Cardiac muscle cell (in vitro differentiated cells and primary cell): ENCODE results near the gene PRUNE2. TPM values are rescaled to one million over a fixed set of nuclear protein-coding genes. Genes with fewer than 3 reads are reported as not detected.
"Not testable (repeated sequence)": the region's sequence is repeated elsewhere in the genome, so short reads cannot be mapped to it uniquely, and the experiment has no call there.

ENCODE experiments used
- DNase-seq, 2 donors: peaks; one replicate each; pipeline versions ENCODE4 v3.0.0 to v3.0.0-alpha.2; 2010 to 2017; ENCODE audit warnings: low read depth in 1 of 2, low spot score in 1 of 2
- H3K27ac ChIP-seq: fragments of 200-600 bp; sonication (generic); 2 replicates; pipeline ENCODE4 v1.5.1; 2016
- H3K27me3 ChIP-seq: fragments of 200-600 bp; sonication (generic); 2 replicates; pipeline ENCODE4 v1.6.0; 2016; ENCODE audit warnings: control low read depth
- H3K36me3 ChIP-seq: fragments of 200-600 bp; sonication (generic); 2 replicates; pipeline ENCODE4 v1.5.1; 2016; ENCODE audit warnings: control low read depth
- H3K4me1 ChIP-seq: fragments of 200-600 bp; sonication (generic); 2 replicates; pipeline ENCODE4 v1.8.1; 2017; ENCODE audit warnings: low read depth, mild to moderate bottlenecking, mixed run types
- H3K4me3 ChIP-seq: fragments of 200-600 bp; sonication (generic); 2 replicates; pipeline ENCODE4 v1.5.1; 2016; ENCODE audit warnings: mild to moderate bottlenecking
- H3K9me3 ChIP-seq: fragments of 200-600 bp; sonication (generic); 2 replicates; pipeline ENCODE4 v1.5.1; 2017; ENCODE audit warnings: low read depth, mild to moderate bottlenecking, control low read depth
- CTCF ChIP-seq: IDR thresholded peaks from 2 replicates; pipeline ENCODE4 v1.5.1; 2012; ENCODE audit warnings: low read depth, mild to moderate bottlenecking, low read length
- polyA plus RNA-seq: library from polyadenylated mRNA; unstranded; fragments of >200 nt; fragmentation: Nextera tagmentation; extraction: Ambion mirVana; gene quantifications from 2 replicates; pipeline ENCODE4 v1.2.1, GENCODE V29; 2016
- total RNA-seq: library from RNA; depleted of rRNA; stranded (reverse); fragments of >200 nt; gene quantifications from 2 replicates; pipeline ENCODE4 v1.2.3, GENCODE V29; 2016

The PRUNE2 gene
- total and polyA plus RNA-seq, 2 experiments from 2014 or later, result 5.5 to 14.4 TPM

GRCh38 chr9:76665966-76666365 is 239.9 kb downstream of the PRUNE2 start:
- H3K27me3 ChIP-seq, H3K4me1 ChIP-seq, H3K9me3 ChIP-seq, H3K4me3 ChIP-seq, H3K27ac ChIP-seq, H3K36me3 ChIP-seq: not testable (repeated sequence)
- TF ChIP-seq CTCF, result peak; percentile 53
- DNase-seq, result peak; percentile 32 to 80

- no peak for DNase-seq
- H3K9me3 ChIP-seq, result no peaks in the 10 kb centered on the region
- no peak for TF ChIP-seq CTCF
- no peaks in the 10 kb centered on the region for H3K36me3 ChIP-seq
- no peak overlapping the region for H3K4me3 ChIP-seq
- no peaks in the 10 kb centered on the region for H3K4me1 ChIP-seq
- no peak overlapping the region for H3K27ac ChIP-seq
- no peaks in the 10 kb centered on the region for H3K27me3 ChIP-seq
These were observed 240.5 kb downstream of the PRUNE2 start for GRCh38 chr9:76665458-76665857.

- no peak for TF ChIP-seq CTCF
- DNase-seq, result no peak
- Histone ChIP-seq H3K27ac (no peak overlapping the region), H3K4me1 (no peaks in the 10 kb centered on the region), H3K27me3 (no peaks in the 10 kb centered on the region), H3K4me3 (no peak overlapping the region), H3K36me3 (no peaks in the 10 kb centered on the region), H3K9me3 (no peaks in the 10 kb centered on the region)
These were observed 241.8 kb downstream of the PRUNE2 start for GRCh38 chr9:76664120-76664519.

DNA sequence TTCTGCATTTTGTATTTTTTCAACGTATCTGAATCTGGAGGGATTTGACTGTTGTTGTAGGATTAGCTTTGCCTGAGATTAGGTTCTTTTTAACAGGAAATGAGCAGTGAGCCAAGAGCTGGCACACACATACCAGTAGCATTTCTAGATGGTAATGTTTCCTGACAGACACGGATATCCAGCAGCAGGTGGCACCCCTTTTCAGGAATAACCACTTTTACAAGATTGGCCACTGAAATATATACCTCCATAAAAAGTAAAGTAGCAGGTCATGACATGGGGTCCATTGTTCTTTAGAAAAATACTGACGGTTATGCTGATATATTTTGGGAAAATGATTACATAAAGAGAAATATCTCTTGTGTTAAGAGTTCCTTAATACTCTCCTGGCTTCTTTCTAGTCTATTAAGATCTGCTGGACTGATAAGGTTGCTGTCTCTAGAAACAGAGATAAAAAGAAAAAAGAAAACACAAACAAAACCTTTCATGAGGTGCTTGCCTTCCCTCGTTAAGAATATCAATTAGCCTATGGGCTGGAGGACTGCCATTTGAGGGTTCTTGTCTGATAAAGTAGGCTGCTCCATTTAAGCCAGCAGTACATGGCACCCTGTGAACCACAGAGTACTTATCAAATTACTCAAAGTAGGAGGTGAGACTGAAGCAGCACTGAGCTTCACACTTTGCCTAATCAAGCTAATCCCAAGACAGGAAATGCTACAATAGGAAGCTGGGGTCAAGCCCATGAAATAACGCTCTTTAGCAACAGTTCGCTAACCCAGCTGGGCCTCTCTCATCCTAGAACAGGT is 243.2 kb downstream of the PRUNE2 start:
- Histone ChIP-seq H3K4me3 (no peak overlapping the region), H3K27ac (no peak overlapping the region), H3K27me3 (no peaks in the 10 kb centered on the region), H3K4me1 (no peaks in the 10 kb centered on the region), H3K9me3 (no peaks in the 10 kb centered on the region), H3K36me3 (no peaks in the 10 kb centered on the region)
- TF ChIP-seq CTCF, result no peak
- no peak for DNase-seq

- Histone ChIP-seq H3K36me3 (no peaks in the 10 kb centered on the region), H3K27ac (no peak overlapping the region), H3K4me3 (no peak overlapping the region), H3K4me1 (no peaks in the 10 kb centered on the region), H3K27me3 (no peaks in the 10 kb centered on the region), H3K9me3 (no peaks in the 10 kb centered on the region)
- DNase-seq, result peak; percentile 47 to 84
- TF ChIP-seq CTCF, result peak; percentile 69
These were observed 247.2 kb downstream of the PRUNE2 start for GRCh38 chr9:76658510-76659231.
